Peyer's patch (tissue), 4 donors: ENCODE data around the gene CRELD1.

ENCODE experiments used
- CTCF ChIP-seq, 6 experiments: fragments of 450-650 bp in 4 of 6; fragments of 200-600 bp in 2 of 6; sonication (generic) in 1 of 6; IDR thresholded peaks; one replicate each; pipeline ENCODE4 v1.5.1; 2017 to 2019; ENCODE audit warnings: antibody characterized with exemption in 6 of 6, mild to moderate bottlenecking in 3 of 6, moderate library complexity in 1 of 6
- POLR2A ChIP-seq, 2 donors: fragments of 450-650 bp; IDR thresholded peaks; one replicate each; pipeline ENCODE4 v1.5.1; 2017; ENCODE audit warnings: antibody characterized with exemption in 2 of 2, mild to moderate bottlenecking in 2 of 2, moderate library complexity in 2 of 2

- no peak for TF ChIP-seq POLR2A (IDR thresholded peaks at IDR 0.05)
- TF ChIP-seq CTCF (IDR thresholded peaks at IDR 0.05): no peak
These were observed 43.4 kb downstream of the CRELD1 start for GRCh38 chr3:9976721-9977709.
